Stimulated activated CD8-positive, alpha-beta memory T cell treated with anti-CD3 and anti-CD28 coated beads, Interleukin-15, amount 100 ng/mL, for 1 hour (primary cell): ENCODE measurements around the gene ERICH2.
A peak's percentile ranks its signal among the peaks of the same experiment; 100 is the strongest.

Source experiments
- DNase-seq: peaks from one replicate; pipeline ENCODE4 v3.0.0-alpha.2; 2020; ENCODE audit warnings: low read depth

The ERICH2 gene

DNA sequence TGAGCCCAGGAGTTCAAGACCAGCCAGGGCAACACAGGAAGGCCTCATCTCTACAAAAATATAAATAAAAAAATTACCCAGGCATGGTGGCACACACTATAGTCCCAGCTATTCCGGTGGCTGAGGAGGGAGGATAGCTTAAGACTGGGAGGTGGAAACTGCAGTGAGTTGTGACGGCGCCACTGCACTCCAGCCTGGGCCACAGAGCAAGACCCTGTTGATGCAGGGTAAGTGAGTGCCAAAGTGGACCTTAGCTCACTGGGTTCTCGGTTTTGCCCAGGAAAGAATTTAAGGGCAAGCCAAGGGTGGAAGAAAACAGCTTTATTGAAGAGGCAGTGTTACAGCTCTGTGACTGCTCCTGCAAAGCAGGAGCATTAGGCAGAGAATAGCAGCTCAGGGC is 6.9 kb upstream of the ERICH2 start:
- no peak for DNase-seq

DNA sequence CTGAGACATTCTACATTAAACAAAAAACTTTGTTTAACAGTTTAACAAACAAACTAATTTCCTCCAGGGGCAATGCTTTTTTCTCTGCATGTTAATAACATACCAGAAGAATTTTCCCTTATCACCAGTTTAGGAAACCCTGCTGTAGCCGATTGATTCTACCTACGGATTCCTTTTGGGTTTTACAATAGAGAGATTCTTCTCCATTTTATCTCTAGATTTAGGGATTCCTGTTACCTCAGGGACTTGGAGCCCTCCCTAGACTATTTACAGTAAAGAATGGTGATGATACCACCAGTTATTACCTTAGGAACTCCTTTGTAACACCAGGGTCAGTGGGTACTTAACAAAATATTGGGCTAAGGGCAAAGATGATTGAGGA is 5.3 kb upstream of the ERICH2 start:
- DNase-seq: no peak

DNA sequence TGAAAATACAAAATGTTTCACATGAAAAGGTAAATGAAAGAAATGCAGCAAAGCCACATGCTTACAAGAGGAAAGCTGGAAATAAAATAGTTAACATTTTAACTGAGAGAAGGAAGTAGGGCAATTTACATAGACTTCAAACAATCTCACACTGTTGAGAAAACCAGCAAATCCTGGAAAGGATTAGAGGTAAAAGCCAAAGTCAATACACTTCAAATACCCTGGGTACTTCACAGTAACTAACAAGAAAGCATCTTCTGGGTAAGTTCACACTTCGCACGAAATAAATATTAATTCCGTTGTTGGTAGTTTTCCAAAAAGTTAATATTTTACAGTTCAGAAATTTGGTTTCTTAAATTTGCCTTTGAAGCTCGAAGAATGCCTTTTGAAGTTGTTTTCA is 3.5 kb upstream of the ERICH2 start:
- DNase-seq: no peak

- DNase-seq: peak; percentile 13
Measured at GRCh38 chr2:170770606-170771420, 635 bp downstream of the ERICH2 start.

DNA sequence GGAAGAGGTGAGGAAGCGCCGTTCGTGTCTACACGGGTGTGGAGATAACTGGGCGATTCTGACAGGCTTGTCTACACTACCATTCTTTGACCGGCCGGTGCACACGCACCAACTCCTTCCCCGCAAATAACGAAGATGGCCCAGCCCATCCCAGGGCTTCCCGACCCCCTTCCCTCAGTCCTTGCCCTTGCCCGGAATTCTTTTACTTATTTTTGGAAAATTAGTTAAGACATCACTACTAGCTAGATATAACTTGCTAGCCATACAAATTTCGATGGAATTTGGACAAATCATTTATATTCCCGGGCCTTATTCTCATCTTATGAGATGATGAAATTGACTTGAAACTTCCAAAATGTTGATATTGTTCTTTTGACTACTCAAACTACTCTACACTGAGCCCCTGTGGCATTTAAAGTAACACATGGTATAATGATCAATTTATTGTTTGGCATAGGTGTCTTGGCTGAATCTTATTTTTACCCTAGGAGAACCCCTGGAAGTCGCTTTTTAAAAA is 1.3 kb downstream of the ERICH2 start:
- no peak for DNase-seq

GRCh38 chr2:170772295-170772694 is 2.1 kb downstream of the ERICH2 start:
- DNase-seq: no peak

- no peak for DNase-seq
Measured at GRCh38 chr2:170774074-170774473, 3.9 kb downstream of the ERICH2 start.

DNA sequence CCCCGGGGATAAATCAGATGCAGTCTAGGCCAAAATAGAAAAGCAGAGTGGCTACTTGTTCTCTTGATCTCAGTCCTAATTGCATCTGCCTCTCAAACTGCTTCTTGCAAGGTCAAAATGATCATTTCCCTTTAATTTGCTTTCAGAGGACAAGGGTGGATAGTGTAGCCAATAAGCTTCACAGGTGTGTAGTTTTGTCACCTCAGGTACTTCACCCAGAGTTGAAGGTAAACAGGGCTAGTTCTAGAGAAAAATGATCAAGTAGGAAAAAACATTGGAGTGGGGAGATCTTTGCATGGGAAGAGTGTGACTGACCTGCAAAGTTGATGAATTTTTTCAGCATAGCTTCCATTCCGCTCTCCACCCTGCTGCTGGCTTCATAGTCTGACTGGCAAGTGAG is 8.7 kb downstream of the ERICH2 start:
- DNase-seq: no peak

- DNase-seq: no peak
Measured at GRCh38 chr2:170779304-170779703, 9.1 kb downstream of the ERICH2 start.

- no peak for DNase-seq
Measured at GRCh38 chr2:170782673-170783072, 12.5 kb downstream of the ERICH2 start.

GRCh38 chr2:170783549-170783948 is 13.4 kb downstream of the ERICH2 start:
- no peak for DNase-seq

DNA sequence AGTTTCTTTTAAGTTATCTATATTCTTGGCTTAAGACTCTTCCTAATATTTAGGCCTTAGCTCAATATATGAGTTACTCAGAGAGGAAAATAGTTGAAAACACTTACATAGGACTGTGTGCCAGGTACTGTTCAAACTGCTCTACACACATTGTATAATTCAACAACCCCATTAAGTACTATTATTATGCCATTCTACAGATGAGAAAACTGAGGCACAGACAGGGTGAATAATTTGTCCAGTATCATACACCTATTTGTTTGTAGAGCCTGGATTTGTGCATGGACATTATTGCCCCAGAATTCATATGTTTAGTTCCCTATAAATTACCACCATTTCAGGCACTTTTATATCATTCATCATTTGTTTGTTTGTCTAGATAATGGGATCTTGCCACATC is 28.8 kb downstream of the ERICH2 start:
- DNase-seq: no peak

DNA sequence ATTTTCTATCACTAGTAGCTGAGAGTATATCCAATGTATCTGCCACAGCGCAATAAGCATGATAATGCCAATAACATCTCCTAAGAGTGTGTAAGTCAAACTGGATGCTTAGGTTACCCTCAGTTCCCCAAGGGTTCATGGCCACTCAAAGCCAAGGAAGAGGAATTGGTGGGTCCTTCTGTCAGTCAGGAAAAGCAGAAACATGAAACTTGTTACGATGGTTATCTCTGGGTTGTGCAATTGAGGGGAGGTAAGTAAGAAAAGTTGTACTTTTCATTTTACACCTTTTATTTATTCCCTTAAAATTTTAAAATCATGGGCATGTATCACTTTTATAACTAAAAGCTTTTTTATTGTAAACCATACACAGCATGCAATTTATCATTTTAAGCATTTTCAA is 36.4 kb downstream of the ERICH2 start:
- no peak for DNase-seq

- no peak for DNase-seq
Measured at GRCh38 chr2:170812710-170813600, 42.8 kb downstream of the ERICH2 start.

- DNase-seq: no peak
Measured at GRCh38 chr2:170813611-170814532, 43.7 kb downstream of the ERICH2 start.

DNA sequence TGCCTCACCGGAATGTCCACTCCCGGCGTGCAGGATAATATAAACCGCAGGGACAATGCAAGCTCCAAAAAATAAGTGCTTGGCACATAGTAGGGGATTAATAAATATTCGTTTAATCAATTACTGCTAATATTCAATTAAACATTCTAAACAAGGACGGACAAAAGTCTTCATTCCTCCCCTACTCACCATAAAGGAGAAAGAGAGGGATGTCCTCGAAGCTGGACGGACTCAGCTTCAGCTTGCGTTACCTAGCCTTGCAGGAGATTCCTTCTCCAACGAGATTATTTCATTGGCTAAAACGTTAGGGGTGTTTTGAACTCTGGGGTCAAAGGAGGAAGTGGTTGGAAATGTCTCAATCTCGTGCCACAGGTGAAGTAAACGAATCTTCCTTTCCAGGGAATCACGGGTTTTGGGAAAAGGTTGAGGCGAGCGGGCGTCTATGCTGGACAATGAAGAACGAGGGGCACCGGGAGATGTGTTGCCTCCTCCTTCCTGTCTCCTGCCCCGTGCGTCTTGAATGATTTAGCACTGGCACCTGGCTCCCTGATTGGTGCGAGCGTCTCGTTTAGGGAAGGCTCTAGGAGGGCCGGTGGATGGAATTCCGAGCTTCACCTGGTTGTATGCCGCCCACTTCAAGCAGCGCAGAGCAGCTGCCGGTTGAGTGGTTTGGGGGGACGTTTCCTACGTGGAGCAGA is 44.5 kb downstream of the ERICH2 start:
- no peak for DNase-seq

GRCh38 chr2:170815311-170815710 is 45.1 kb downstream of the ERICH2 start:
- DNase-seq: no peak

DNA sequence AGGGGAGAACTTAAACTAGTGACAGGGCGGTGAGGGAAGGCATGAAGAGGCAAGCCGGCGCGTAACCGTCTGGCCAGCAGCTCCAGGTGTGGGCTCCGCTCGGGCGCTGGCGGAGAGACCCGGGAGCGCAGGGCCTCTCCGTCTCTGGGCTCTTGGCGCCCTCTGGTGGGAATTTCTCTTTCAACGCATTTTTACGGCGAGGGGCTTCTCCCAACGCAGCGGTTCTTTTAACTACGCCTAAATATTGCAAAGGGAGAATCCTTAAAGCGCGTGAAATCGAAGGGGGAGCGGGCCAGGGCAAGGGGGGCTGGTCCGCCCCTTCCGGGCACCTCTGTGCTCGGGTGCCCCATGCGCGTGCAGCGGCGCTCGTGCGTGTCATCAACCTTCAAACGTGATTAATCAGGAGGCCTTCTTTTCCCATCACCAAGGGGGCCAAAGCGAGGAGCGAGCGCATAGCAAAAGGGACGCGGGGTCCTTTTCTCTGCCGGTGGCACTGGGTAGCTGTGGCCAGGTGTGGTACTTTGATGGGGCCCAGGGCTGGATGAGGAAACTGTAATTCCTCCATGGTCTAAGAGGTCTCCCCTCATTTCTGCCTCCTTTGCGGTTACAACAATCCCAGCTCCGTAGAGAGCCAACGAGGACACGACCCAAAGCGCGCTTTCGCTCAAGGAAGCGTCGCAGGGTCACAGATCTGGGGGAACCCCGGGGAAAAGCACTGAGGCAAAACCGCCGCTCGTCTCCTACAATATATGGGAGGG is 45.7 kb downstream of the ERICH2 start:
- peak; percentile 31 for DNase-seq

DNA sequence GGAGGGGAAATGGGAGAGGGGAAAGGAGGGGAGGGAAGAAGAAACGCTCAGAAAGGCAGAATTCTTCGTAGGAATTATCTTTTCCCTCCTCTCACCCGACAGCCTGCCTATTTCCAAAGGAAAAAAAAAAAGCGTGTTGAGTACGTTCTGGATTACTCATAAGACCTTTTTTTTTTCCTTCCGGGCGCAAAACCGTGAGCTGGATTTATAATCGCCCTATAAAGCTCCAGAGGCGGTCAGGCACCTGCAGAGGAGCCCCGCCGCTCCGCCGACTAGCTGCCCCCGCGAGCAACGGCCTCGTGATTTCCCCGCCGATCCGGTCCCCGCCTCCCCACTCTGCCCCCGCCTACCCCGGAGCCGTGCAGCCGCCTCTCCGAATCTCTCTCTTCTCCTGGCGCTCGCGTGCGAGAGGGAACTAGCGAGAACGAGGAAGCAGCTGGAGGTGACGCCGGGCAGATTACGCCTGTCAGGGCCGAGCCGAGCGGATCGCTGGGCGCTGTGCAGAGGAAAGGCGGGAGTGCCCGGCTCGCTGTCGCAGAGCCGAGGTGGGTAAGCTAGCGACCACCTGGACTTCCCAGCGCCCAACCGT is 46.4 kb downstream of the ERICH2 start, which contains the start of gene GAD1:
TSS of gene GAD1 (plus strand) at position 384 of the 589 bp plus-strand sequence. CDS start 1,705 bp downstream, outside the sequence.
- DNase-seq: no peak
